NT2/D1 (cell line): ENCODE measurements around the gene NUP62CL.

Experiments used
- SUZ12 ChIP-seq: IDR thresholded peaks from 2 replicates; pipeline ENCODE4 v1.6.1; 2011; ENCODE audit not compliant: insufficient read length, insufficient read depth; ENCODE audit errors: extremely low read depth
- YY1 ChIP-seq: IDR thresholded peaks from 2 replicates; pipeline ENCODE4 v1.6.1; 2011; ENCODE audit not compliant: insufficient read length, insufficient read depth
- ZNF274 ChIP-seq: IDR thresholded peaks from 2 replicates; pipeline ENCODE4 v1.6.1; 2011; ENCODE audit warnings: mild to moderate bottlenecking, low read depth, low read length

GRCh38 chrX:107204068-107204605, 2.1 kb downstream of the NUP62CL start:
- TF ChIP-seq SUZ12 (no peak), YY1 (no peak), ZNF274 (no peak)
